H9 (cell line): Measurements from ENCODE around the gene ZNF281. TPM values are rescaled to one million over a fixed set of nuclear protein-coding genes. Genes with fewer than 3 reads are reported as not detected.

Source experiments
- DNase-seq: peaks from one replicate; pipeline ENCODE4 v3.0.0-alpha.2; 2017
- H2AFZ ChIP-seq: one replicate; pipeline ENCODE4 v1.6.1; 2013; ENCODE audit warnings: mild to moderate bottlenecking, low read length, control low read depth, moderate library complexity
- H2AK5ac ChIP-seq: 2 replicates; pipeline ENCODE4 v1.6.1; 2013; ENCODE audit warnings: low read length, control low read depth, mixed read lengths; ENCODE audit not compliant: insufficient read length
- H2BK120ac ChIP-seq: one replicate; pipeline ENCODE4 v1.6.1; 2013; ENCODE audit warnings: low read depth, mild to moderate bottlenecking, low read length, control low read depth, inconsistent platforms; ENCODE audit not compliant: poor library complexity, severe bottlenecking
- H2BK12ac ChIP-seq: 2 replicates; pipeline ENCODE4 v1.6.1; 2013; ENCODE audit warnings: low read length, control low read depth, mixed read lengths, low read depth; ENCODE audit not compliant: insufficient read length
- H2BK15ac ChIP-seq: 2 replicates; pipeline ENCODE4 v1.6.1; 2013; ENCODE audit warnings: low read depth, low read length, control low read depth
- H2BK20ac ChIP-seq: one replicate; pipeline ENCODE4 v1.6.1; 2013; ENCODE audit warnings: low read depth, mild to moderate bottlenecking, low read length, control low read depth, inconsistent platforms; ENCODE audit not compliant: poor library complexity, severe bottlenecking
- H2BK5ac ChIP-seq: 2 replicates; pipeline ENCODE4 v1.6.1; 2013; ENCODE audit warnings: low read length, control low read depth, mixed read lengths; ENCODE audit not compliant: insufficient read length
- H3K14ac ChIP-seq: 2 replicates; pipeline ENCODE4 v1.6.1; 2013; ENCODE audit warnings: low read length, control low read depth; ENCODE audit not compliant: insufficient read depth
- H3K18ac ChIP-seq: 2 replicates; pipeline ENCODE4 v1.6.1; 2013; ENCODE audit warnings: low read depth, mild to moderate bottlenecking, mixed read lengths, low read length, control low read depth; ENCODE audit not compliant: insufficient read length
- H3K23ac ChIP-seq: 2 replicates; pipeline ENCODE4 v1.6.1; 2013; ENCODE audit warnings: low read length, control low read depth, mixed read lengths, low read depth; ENCODE audit not compliant: insufficient read length
- H3K23me2 ChIP-seq: 2 replicates; pipeline ENCODE4 v1.6.1; 2013; ENCODE audit warnings: low read depth, mild to moderate bottlenecking, mixed read lengths, low read length, control low read depth; ENCODE audit not compliant: insufficient read length, poor library complexity, severe bottlenecking
- H3K27ac ChIP-seq: 2 replicates; pipeline ENCODE4 v1.5.1; 2013; ENCODE audit warnings: low read length, control low read depth, mixed read lengths, low read depth; ENCODE audit not compliant: insufficient read length
- H3K27me3 ChIP-seq: 2 replicates; pipeline ENCODE4 v1.6.1; 2013; ENCODE audit warnings: low read length, control low read depth, inconsistent platforms; ENCODE audit not compliant: insufficient read depth
- H3K4ac ChIP-seq: 2 replicates; pipeline ENCODE4 v1.6.1; 2013; ENCODE audit warnings: low read depth, mild to moderate bottlenecking, control low read depth, inconsistent platforms, low read length, moderate library complexity
- H3K4me1 ChIP-seq: 2 replicates; pipeline ENCODE4 v1.6.1; 2013; ENCODE audit warnings: low read length, control low read depth, inconsistent platforms; ENCODE audit not compliant: insufficient read depth
- H3K4me2 ChIP-seq: 2 replicates; pipeline ENCODE4 v1.6.1; 2013; ENCODE audit warnings: low read length, control low read depth, mixed read lengths; ENCODE audit not compliant: insufficient read length, insufficient read depth
- H3K56ac ChIP-seq: 2 replicates; pipeline ENCODE4 v1.6.1; 2013; ENCODE audit warnings: low read depth, mild to moderate bottlenecking, mixed read lengths, low read length, control low read depth; ENCODE audit not compliant: insufficient read length
- H3K79me1 ChIP-seq: 2 replicates; pipeline ENCODE4 v1.6.1; 2013; ENCODE audit warnings: low read depth, mild to moderate bottlenecking, moderate library complexity, low read length, control low read depth, inconsistent platforms; ENCODE audit not compliant: insufficient read depth, poor library complexity, severe bottlenecking
- H3K79me2 ChIP-seq: 2 replicates; pipeline ENCODE4 v1.6.1; 2013; ENCODE audit warnings: low read length, control low read depth, inconsistent platforms; ENCODE audit not compliant: insufficient read depth
- H3K9ac ChIP-seq: 2 replicates; pipeline ENCODE4 v1.6.1; 2013; ENCODE audit warnings: low read length, control low read depth, mixed read lengths; ENCODE audit not compliant: insufficient read length; ENCODE audit errors: extremely low read depth
- H3K9me3 ChIP-seq: one replicate; pipeline ENCODE4 v1.6.1; 2013; ENCODE audit warnings: low read depth, low read length, inconsistent platforms; ENCODE audit not compliant: control insufficient read depth
- H3T11ph ChIP-seq: one replicate; pipeline ENCODE4 v1.6.1; 2013; ENCODE audit warnings: mild to moderate bottlenecking, low read length, control low read depth, inconsistent platforms
- H4K20me1 ChIP-seq: one replicate; pipeline ENCODE4 v1.6.1; 2013; ENCODE audit not compliant: control insufficient read depth, insufficient read length, insufficient read depth
- H4K5ac ChIP-seq: 2 replicates; pipeline ENCODE4 v1.6.1; 2013; ENCODE audit warnings: low read depth, mild to moderate bottlenecking, mixed read lengths, low read length, control low read depth; ENCODE audit not compliant: insufficient read length
- H4K8ac ChIP-seq: replicated peaks from 2 replicates; pipeline ENCODE4 v1.6.1; 2013; ENCODE audit warnings: low read length, control low read depth, mixed read lengths, low read depth; ENCODE audit not compliant: insufficient read length
- H4K91ac ChIP-seq: 2 replicates; pipeline ENCODE4 v1.6.1; 2013; ENCODE audit warnings: low read depth, mild to moderate bottlenecking, moderate library complexity, mixed read lengths, low read length, control low read depth; ENCODE audit not compliant: insufficient read length
- H3K27ac Mint-ChIP-seq, 3 experiments: 2 replicates in 2 of 3; 3 replicates in 1 of 3; pipeline ENCODE4 v1.8.0; 2020 to 2021; ENCODE audit warnings: mixed read lengths in 3 of 3, mild to moderate bottlenecking in 1 of 3, moderate library complexity in 1 of 3
- H3K27me3 Mint-ChIP-seq: 2 replicates; pipeline ENCODE4 v1.8.0; 2021; ENCODE audit warnings: low read depth, mild to moderate bottlenecking, moderate library complexity, mixed read lengths
- H3K36me3 Mint-ChIP-seq, 3 experiments: 2 replicates in 2 of 3; 3 replicates in 1 of 3; pipeline ENCODE4 v1.8.0; 2020 to 2021; ENCODE audit warnings: low read depth in 3 of 3, mixed read lengths in 3 of 3; ENCODE audit not compliant: insufficient read depth in 1 of 3
- H3K4me1 Mint-ChIP-seq, 2 experiments: 2 replicates each; pipeline ENCODE4 v1.8.0; 2020; ENCODE audit warnings: mixed read lengths in 2 of 2
- H3K4me3 Mint-ChIP-seq, 2 experiments: 2 replicates in 1 of 2; 3 replicates in 1 of 2; pipeline ENCODE4 v1.8.0; 2020 to 2021; ENCODE audit warnings: mild to moderate bottlenecking in 2 of 2, mixed read lengths in 2 of 2, moderate library complexity in 1 of 2
- H3K9me3 Mint-ChIP-seq, 2 experiments: 2 replicates in 1 of 2; 3 replicates in 1 of 2; pipeline ENCODE4 v1.8.0; 2020; ENCODE audit warnings: mild to moderate bottlenecking in 2 of 2, mixed read lengths in 2 of 2, moderate library complexity in 1 of 2
- CTCF ChIP-seq: fragments of 200-600 bp; sonication (generic); conservative IDR thresholded peaks from 3 replicates; pipeline ENCODE4 v1.8.0; 2021; ENCODE audit warnings: antibody characterized with exemption, mild to moderate bottlenecking
- WGBS: extraction: QIAGEN DNeasy Blood & Tissue Kit; methylation state at CpG from one replicate; pipeline ENCODE4 v1.1.7; 2013; ENCODE audit warnings: missing lambda C conversion rate, low lambda C conversion rate, mixed read lengths; ENCODE audit not compliant: insufficient read length; ENCODE audit errors: extremely low coverage; 5-methylcytosine and 5-hydroxymethylcytosine counted together
- total RNA-seq: library from RNA; stranded (reverse); gene quantifications from 2 replicates; pipeline ENCODE4 v1.2.1, GENCODE V29; 2021

ZNF281 gene
- total RNA-seq, 1 experiment from 2014 or later: 75.2 TPM

DNA sequence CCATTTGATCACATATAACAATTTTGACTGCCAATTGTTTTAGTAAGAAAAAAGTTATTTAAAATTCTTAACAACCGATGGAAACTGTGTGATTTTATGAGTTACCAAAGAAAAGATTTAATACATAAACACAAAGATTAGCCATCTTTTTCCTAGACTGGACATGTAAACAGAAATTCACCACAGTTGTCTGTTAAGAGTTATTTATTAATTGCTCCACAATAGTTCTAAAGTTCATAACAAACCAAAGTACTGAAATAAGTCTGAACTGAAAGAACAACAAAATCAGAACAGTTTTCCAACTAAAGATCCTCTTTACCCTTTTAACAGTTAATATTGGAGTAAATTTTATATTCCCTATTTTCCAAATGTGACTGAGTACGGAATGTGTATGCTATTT is 8.6 kb downstream of the ZNF281 start:
- no peak overlapping the region for H3K4me2 ChIP-seq

More for the DNA sequence above, 8.6 kb downstream of the ZNF281 start:
- H3K23me2 ChIP-seq: no peaks in the 10 kb centered on the region
- no CpG with 5 or more reads among the region's 2 CpGs for WGBS
- no peak overlapping the region for H4K5ac ChIP-seq
- H3K27ac ChIP-seq: no peak overlapping the region
- no peaks in the 10 kb centered on the region for H3K27me3 ChIP-seq
- peak overlapping the region in 1 of 3 experiments; percentile 72; a peak in 2 of 7 replicates for H3K27ac Mint-ChIP-seq
- H3K9me3 Mint-ChIP-seq: no peaks in the 10 kb centered on the region
- H3K14ac ChIP-seq: no peak overlapping the region
- no peak overlapping the region for H3K4ac ChIP-seq
- H2BK15ac ChIP-seq: no peak overlapping the region
- no peak overlapping the region for H2AFZ ChIP-seq
- no peaks in the 10 kb centered on the region for H4K20me1 ChIP-seq
- H3T11ph ChIP-seq: no peak overlapping the region
- H3K56ac ChIP-seq: no peak overlapping the region
- no peak overlapping the region for H2BK120ac ChIP-seq
- no peak overlapping the region for H2BK5ac ChIP-seq
- H3K4me1 ChIP-seq: no peaks in the 10 kb centered on the region; the same call in 1 of the 2 replicates
- H3K23ac ChIP-seq: no peak overlapping the region
- no peak overlapping the region for H2AK5ac ChIP-seq
- no peak for DNase-seq
- peaks cover 9 to 35% (median 35%) of the 10 kb centered on the region in 3 experiments; a peak in 6 of 7 replicates for H3K36me3 Mint-ChIP-seq
- H4K91ac ChIP-seq: no peak overlapping the region
- no peak overlapping the region for H2BK20ac ChIP-seq
- no peak overlapping the region for H2BK12ac ChIP-seq
- H3K4me3 Mint-ChIP-seq: peak overlapping the region in 1 of 2 experiments; percentile 4; a peak in 1 of 5 replicates
- H3K4me1 Mint-ChIP-seq: peaks cover 56 to 58% of the 10 kb centered on the region in 2 experiments
- no peak overlapping the region for H4K8ac ChIP-seq
- H3K9me3 ChIP-seq: no peaks in the 10 kb centered on the region
- no peaks in the 10 kb centered on the region for H3K79me1 ChIP-seq
- no peaks in the 10 kb centered on the region for H3K27me3 Mint-ChIP-seq
- H3K79me2 ChIP-seq: peaks cover 4% of the 10 kb centered on the region; the same call in 1 of the 2 replicates
- no peak for TF ChIP-seq CTCF
- H3K9ac ChIP-seq: no peak overlapping the region
- H3K18ac ChIP-seq: no peak overlapping the region
